GM12872 (cell line): ENCODE results near the gene KCNG2.

Experiments used
- CTCF ChIP-seq: IDR thresholded peaks from 3 replicates; pipeline ENCODE4 v1.5.1; 2011; ENCODE audit warnings: low read depth, mild to moderate bottlenecking, low read length, moderate library complexity; ENCODE audit not compliant: insufficient read depth

KCNG2 gene

GRCh38 chr18:79931475-79931874 is 133.7 kb downstream of the KCNG2 start:
- no peak for TF ChIP-seq CTCF

GRCh38 chr18:79932907-79933306 is 135.2 kb downstream of the KCNG2 start:
- no peak for TF ChIP-seq CTCF

GRCh38 chr18:79933765-79934164 is 136.0 kb downstream of the KCNG2 start:
- TF ChIP-seq CTCF, result no peak

- TF ChIP-seq CTCF, result peak; percentile 6; the same call in 1 of the 3 replicates
Observed at GRCh38 chr18:79934311-79935097, 136.8 kb downstream of the KCNG2 start.

- TF ChIP-seq CTCF, result no peak
Observed at GRCh38 chr18:79935098-79935480, 137.4 kb downstream of the KCNG2 start.

- no peak for TF ChIP-seq CTCF
Observed at GRCh38 chr18:79935499-79935898, 137.8 kb downstream of the KCNG2 start.

- TF ChIP-seq CTCF, result no peak
Observed at GRCh38 chr18:79935925-79936324, 138.2 kb downstream of the KCNG2 start.
